ENCODE measurements around the gene IFIT1B. TPM values are rescaled to one million over a fixed set of nuclear protein-coding genes. Genes with fewer than 3 reads are reported as not detected.
"Not testable (repeated sequence)": the region's sequence is repeated elsewhere in the genome, so short reads cannot be mapped to it uniquely, and the experiment has no call there.

The IFIT1B gene
- total RNA-seq, 1 donor from 2014 or later: not detected

DNA sequence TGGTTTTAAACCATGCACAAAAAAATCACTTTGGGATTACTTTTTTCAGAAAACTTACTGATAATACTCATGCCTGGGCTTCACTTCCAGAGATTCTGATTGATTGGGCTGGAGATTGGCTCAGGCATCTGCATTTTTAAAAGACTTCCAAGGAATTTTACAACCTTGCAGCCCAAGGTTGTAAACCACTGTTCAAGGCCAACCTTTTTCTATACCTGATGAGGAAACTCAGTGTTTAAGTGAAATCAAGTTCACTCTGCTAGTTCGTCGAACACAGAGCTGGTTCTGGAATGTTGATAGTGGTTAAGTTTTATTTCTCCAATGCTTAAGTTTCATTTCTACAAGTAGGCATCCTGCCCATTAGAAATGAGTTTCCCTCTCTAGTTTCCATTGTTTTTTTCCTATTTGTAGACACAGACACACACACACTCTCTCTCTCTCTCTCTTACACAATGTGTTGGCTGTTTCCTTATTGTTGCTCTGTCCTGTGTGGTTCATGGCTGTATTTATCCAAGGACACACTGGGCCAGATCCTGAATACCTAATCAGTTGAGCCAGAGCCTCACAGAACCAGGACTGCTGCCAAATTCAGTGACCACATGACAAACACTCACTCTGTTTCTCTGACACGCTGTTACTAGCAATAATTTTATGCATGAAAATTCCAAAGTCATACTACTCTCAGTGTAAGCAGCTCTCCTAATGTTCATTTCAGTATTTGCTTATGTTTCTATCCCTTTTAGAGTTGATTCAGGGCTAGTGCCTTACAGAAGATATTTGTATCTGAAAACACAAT, 3.7 kb upstream of the IFIT1B start:
- no peaks in the 10 kb centered on the region for H3K9me3 Mint-ChIP-seq
- H3K4me1 Mint-ChIP-seq (ENCODE audit: low read depth): no peaks in the 10 kb centered on the region
- H3K27ac Mint-ChIP-seq: no peak overlapping the region
- no peak overlapping the region for H3K4me3 Mint-ChIP-seq
- peaks cover 40% of the 10 kb centered on the region for H3K27me3 Mint-ChIP-seq (ENCODE audit: insufficient read depth)
- intact Hi-C loops (cut with micrococcal nuclease): no loop called here
- no peak for DNase-seq (ENCODE audit: low spot score)
- H3K36me3 Mint-ChIP-seq (ENCODE audit: low read depth): no peaks in the 10 kb centered on the region

DNA sequence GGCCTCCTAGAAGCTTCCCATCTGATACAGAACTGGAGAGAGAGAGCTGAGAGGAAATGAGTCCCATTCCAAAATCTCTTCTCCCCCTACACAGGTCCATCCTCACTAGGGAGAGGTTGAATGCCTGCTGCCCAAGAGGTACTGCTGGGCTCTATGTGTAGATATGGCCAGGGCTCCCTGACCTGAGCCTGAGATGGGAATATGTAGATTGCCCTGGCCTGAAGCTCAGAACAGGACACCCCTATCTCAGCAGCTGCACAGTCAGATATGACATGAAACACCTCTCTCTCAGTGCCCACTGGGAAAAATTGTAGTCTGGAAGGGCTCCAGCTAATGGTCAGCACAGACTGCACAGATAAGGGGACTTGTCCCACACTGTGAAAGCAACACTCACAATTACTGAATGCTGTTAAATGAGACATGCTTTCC, 3.1 kb upstream of the IFIT1B start:
- H3K27ac Mint-ChIP-seq: no peak overlapping the region
- no peak for DNase-seq (ENCODE audit: low spot score)
- no peaks in the 10 kb centered on the region for H3K9me3 Mint-ChIP-seq
- H3K36me3 Mint-ChIP-seq (ENCODE audit: low read depth): no peaks in the 10 kb centered on the region
- no peaks in the 10 kb centered on the region for H3K4me1 Mint-ChIP-seq (ENCODE audit: low read depth)
- intact Hi-C loops (cut with micrococcal nuclease): no loop called here
- H3K4me3 Mint-ChIP-seq: no peak overlapping the region
- H3K27me3 Mint-ChIP-seq (ENCODE audit: insufficient read depth): peaks cover 38% of the 10 kb centered on the region

DNA sequence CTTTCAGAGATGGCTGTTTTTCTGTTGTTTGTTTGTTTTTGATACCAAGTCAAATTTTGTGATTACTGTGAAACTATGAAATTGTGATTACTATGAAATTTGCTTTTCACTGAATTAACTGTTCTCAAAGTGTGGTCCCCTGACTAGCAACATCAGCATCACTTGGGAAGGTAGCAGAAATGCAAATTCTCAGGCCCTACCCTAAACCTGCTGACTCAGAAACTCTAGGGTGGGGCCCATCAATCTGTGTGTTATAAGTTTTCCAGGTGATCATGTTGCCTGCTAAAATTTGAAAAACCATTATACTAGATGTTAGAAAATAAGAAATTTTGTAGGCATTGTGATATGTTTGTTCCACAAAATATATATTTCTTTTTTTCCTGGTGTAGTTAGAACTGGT, 1.2 kb downstream of the IFIT1B start:
- no peak overlapping the region for H3K4me3 Mint-ChIP-seq
- intact Hi-C loops (cut with micrococcal nuclease): no loop called here
- no peaks in the 10 kb centered on the region for H3K36me3 Mint-ChIP-seq (ENCODE audit: low read depth)
- H3K4me1 Mint-ChIP-seq (ENCODE audit: low read depth): no peaks in the 10 kb centered on the region
- no peak for DNase-seq (ENCODE audit: low spot score)
- H3K9me3 Mint-ChIP-seq: no peaks in the 10 kb centered on the region
- H3K27ac Mint-ChIP-seq: no peak overlapping the region
- peaks cover 23% of the 10 kb centered on the region for H3K27me3 Mint-ChIP-seq (ENCODE audit: insufficient read depth)

DNA sequence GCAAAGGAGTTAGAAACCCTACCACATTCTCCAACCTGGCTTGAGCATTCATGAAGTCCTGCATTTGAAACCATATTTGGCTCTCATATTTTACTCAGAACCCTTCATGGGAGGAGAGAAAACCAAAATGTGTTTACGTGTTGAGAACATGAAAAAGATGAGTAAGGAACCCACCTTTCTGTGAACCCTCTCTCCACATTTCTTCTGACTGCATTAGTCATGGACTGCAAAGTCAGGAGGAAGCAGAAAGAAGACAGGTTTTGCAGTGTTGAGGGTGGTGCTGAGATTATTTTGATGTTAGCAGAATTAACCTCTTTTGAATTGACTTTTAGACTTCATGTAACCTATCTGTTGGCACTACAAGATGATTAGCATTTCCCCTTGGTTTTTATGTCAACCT, 4.9 kb downstream of the IFIT1B start:
- Mint-ChIP-seq H3K4me1 (ENCODE audit: low read depth) (no peaks in the 10 kb centered on the region), H3K9me3 (no peaks in the 10 kb centered on the region), H3K27ac (no peak overlapping the region), H3K4me3 (no peak overlapping the region), H3K27me3 (ENCODE audit: insufficient read depth) (peaks cover 24% of the 10 kb centered on the region), H3K36me3 (ENCODE audit: low read depth) (no peaks in the 10 kb centered on the region)
- DNase-seq (ENCODE audit: low spot score): no peak
- intact Hi-C loops (cut with micrococcal nuclease): no loop called here

DNA sequence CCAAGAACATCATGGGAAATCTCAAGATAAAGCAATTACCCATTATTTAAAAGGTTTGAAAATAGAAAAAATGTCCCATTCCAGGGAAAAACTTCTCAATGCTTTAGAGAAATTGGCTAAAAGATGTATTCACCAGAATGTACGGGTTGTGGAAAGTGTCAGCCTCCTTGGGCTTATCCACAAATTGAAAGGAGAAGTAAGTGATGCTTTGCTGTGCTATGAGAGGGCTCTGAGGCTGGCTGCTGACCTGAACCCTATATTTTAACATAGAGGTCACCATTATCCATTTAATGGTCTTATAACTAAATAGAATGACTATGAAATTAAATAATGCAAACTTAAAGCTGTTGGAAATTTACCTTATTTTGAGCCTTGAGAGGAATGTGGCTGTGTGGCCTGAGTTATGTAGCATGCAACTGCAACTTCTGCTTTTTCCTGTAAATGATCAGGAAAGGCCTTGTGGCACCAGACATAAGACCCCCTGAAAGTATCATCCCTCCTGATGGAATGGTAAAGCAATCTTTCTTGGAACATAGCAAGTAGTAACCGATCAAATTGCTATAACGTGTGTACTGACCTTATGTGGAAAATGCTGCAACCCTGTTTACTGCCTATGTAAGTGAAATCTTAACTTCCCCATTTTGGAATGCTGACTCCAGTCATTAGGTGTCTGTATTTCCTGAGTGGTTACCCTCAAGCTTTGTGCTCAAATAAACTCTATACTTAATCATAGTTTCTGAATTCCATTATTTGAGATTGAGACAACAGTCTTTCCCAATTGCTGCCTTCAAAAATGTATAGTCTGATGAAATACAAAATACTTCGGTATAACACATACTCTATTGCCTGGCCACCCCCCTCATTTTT, 6.9 kb downstream of the IFIT1B start:
- H3K27ac Mint-ChIP-seq: no peak overlapping the region
- no peaks in the 10 kb centered on the region for H3K4me1 Mint-ChIP-seq (ENCODE audit: low read depth)
- peaks cover 22% of the 10 kb centered on the region for H3K27me3 Mint-ChIP-seq (ENCODE audit: insufficient read depth)
- intact Hi-C loops (cut with micrococcal nuclease): no loop called here
- no peaks in the 10 kb centered on the region for H3K36me3 Mint-ChIP-seq (ENCODE audit: low read depth)
- no peak overlapping the region for H3K4me3 Mint-ChIP-seq
- DNase-seq (ENCODE audit: low spot score): no peak
- H3K9me3 Mint-ChIP-seq: no peaks in the 10 kb centered on the region

DNA sequence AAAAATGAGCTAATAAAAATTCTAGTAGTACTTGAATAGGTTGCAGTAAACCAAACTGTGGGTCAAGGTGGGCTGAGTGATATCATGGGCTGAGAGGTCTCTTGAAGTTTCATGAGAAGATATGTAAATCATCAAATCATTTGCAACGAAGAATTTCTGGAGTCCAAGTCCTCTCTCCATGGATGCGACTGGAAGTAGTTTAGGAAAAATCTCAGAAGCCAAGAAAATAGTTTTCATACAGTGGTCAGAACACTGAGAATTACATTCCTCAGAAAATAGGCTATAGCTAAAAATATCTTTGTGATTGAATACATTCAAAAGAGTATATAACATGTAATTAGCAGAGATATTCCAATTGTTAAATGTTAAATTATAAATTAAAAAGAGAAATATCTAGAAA, 10.9 kb downstream of the IFIT1B start:
- intact Hi-C loops (cut with micrococcal nuclease): no loop called here
- Mint-ChIP-seq H3K27ac (no peak overlapping the region), H3K36me3 (ENCODE audit: low read depth) (no peaks in the 10 kb centered on the region), H3K4me3 (no peak overlapping the region), H3K9me3 (no peaks in the 10 kb centered on the region), H3K27me3 (ENCODE audit: insufficient read depth) (peaks cover 20% of the 10 kb centered on the region), H3K4me1 (ENCODE audit: low read depth) (peaks cover 19% of the 10 kb centered on the region)
- DNase-seq (ENCODE audit: low spot score): no peak

DNA sequence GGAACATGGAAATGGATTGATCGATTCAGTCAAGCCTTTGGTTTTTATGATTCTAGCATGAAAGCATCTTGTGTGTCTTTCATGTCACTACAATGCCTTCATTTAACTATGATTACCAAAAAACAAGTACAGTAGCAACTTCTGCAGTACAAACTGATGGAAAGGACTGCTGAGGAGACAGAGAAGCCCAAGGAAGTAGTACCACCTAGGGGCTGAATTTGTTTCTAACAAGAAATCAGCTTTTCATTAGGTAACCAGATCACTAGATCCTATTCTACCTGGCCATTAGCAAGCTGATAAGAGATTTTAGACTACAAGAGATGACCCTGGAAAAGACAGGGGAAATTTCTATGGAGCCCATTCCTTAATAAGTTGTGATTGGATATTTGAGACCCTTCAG, 11.4 kb downstream of the IFIT1B start:
- intact Hi-C loops (cut with micrococcal nuclease): no loop called here
- Mint-ChIP-seq H3K27me3 (ENCODE audit: insufficient read depth) (peaks cover 17% of the 10 kb centered on the region), H3K4me3 (no peak overlapping the region), H3K27ac (no peak overlapping the region), H3K4me1 (ENCODE audit: low read depth) (peaks cover 23% of the 10 kb centered on the region), H3K36me3 (ENCODE audit: low read depth) (no peaks in the 10 kb centered on the region), H3K9me3 (no peaks in the 10 kb centered on the region)
- no peak for DNase-seq (ENCODE audit: low spot score)

DNA sequence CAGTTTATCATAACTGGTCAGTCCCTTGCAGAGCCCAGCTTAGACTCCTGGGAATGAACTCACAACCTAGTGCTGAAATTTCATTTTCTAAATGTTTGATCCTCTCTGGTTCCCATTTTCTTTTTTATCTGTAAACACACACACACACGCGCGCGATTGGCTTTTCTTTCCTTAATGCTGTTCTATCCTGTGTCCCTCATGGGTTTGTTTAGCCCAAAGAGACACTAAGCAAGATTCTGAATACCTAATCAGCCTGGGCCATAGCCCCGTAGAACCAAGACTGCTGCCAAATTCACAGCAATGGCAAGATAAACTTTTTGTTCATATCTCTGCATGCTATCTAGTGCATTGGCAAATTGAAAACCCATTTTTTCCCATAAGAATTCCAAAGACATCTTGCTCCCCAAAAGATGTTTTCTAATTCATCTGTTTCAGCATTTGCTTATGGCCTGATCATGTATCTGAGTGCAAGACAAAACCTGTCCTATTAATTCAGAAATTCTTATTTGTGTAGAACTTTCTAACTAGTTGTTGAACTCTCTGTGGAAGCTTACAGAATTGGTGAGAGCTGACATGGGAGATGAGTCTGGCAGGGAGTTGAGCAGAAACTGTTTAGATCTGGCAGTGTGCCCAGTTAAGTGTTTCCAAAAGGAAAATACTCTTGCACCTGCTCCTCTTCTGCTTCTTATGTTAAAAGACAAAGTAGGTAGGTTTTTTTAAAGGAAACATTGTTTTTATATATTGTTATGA, 12.8 kb downstream of the IFIT1B start:
- H3K4me1 Mint-ChIP-seq (ENCODE audit: low read depth): peaks cover 32% of the 10 kb centered on the region
- peaks cover 5% of the 10 kb centered on the region for H3K36me3 Mint-ChIP-seq (ENCODE audit: low read depth)
- no peak for DNase-seq (ENCODE audit: low spot score)
- no peaks in the 10 kb centered on the region for H3K9me3 Mint-ChIP-seq
- no peak overlapping the region for H3K27ac Mint-ChIP-seq
- intact Hi-C loops (cut with micrococcal nuclease): loop anchor here (5.0 kb wide), 1 partner anchor 388 kb away; no protein-coding TSS in a partner anchor
- H3K4me3 Mint-ChIP-seq: no peak overlapping the region
- H3K27me3 Mint-ChIP-seq (ENCODE audit: insufficient read depth): peaks cover 9% of the 10 kb centered on the region

DNA sequence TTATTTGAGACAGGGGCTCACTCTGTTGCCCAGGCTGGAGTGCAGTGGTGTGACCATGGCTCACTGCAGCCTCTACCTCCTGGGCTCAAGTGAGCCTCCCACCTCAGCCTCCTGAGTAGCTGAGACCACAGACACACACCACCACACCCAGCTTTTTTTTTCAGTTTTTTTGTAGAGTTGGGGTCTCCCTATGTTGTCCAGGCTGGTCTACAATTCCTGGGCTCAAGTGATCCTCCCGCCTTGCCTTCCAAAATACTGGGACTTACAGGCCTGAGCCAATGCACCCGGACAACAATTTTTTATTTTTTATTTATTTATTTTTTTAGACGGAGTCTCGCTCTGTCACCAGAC, 13.3 kb downstream of the IFIT1B start:
- peaks cover 35% of the 10 kb centered on the region for H3K4me1 Mint-ChIP-seq (ENCODE audit: low read depth)
- not testable (repeated sequence) for H3K4me3 Mint-ChIP-seq, H3K27ac Mint-ChIP-seq

DNA sequence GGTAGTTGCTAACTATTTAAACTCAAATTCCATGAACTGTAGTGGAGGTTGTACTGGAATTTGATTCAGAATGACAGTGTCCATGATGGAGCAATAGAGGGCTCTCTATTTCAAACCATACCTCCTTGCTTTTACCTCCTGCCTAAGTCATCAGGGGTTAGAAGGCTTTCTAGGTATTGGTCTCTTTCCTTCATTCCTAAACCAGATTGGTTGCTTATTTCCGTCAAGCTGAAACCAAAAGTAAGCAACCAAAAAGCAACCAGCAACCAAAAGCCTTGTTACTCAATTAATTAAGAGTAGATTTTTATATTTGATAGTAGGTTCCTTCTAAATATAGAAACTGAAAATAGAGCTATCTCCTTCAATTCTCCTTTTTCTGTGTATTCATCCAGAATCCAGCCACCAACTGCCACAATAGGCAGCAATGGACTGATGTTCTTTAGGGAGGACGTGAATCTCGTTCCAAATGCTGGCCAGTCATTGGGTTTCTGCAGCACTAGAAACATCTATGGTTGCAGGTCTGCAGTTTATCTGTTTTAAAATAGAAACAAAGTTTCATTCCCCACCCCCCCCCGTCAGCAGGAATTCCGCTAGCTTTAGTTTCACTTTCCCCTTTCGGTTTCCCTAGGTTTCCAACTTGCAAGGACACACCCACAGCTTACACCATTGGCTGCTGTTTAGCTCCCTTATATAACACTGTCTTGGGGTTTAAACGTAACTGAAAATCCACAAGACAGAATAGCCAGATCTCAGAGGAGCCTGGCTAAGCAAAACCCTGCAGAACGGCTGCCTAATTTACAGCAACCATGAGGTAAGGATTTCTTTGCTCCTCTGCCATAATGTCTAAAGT, 14.3 kb downstream of the IFIT1B start, which contains the start of gene IFIT1:
Gene IFIT1, plus strand, starts transcription at position 717 of the 850 bp plus-strand sequence. Its CDS starts 90 bp downstream, at position 807.
- H3K27me3 Mint-ChIP-seq (ENCODE audit: insufficient read depth): peaks cover 4% of the 10 kb centered on the region
- H3K36me3 Mint-ChIP-seq (ENCODE audit: low read depth): peaks cover 11% of the 10 kb centered on the region
- peaks cover 5% of the 10 kb centered on the region for H3K9me3 Mint-ChIP-seq
- H3K27ac Mint-ChIP-seq: peak within 1 kb of the TSS; percentile 78
- intact Hi-C loops (cut with micrococcal nuclease): loop anchor here (1.0 to 5.0 kb wide), 4 partner anchors 22 to 390 kb away; partner anchors contain the start of genes IFIT5 and KIF20B
- H3K4me1 Mint-ChIP-seq (ENCODE audit: low read depth): peaks cover 44% of the 10 kb centered on the region
- peak; percentile 42 for DNase-seq (ENCODE audit: low spot score)
- peak within 1 kb of the TSS; percentile 86 for H3K4me3 Mint-ChIP-seq

More for the DNA sequence above, 13.3 kb downstream of the IFIT1B start:
- DNase-seq (ENCODE audit: low spot score); H3K27me3 Mint-ChIP-seq (ENCODE audit: insufficient read depth); H3K9me3 Mint-ChIP-seq; H3K36me3 Mint-ChIP-seq (ENCODE audit: low read depth): not testable (repeated sequence)
- intact Hi-C loops (cut with micrococcal nuclease): loop anchor here (5.0 kb wide), 1 partner anchor 389 kb away; no protein-coding TSS in a partner anchor

DNA sequence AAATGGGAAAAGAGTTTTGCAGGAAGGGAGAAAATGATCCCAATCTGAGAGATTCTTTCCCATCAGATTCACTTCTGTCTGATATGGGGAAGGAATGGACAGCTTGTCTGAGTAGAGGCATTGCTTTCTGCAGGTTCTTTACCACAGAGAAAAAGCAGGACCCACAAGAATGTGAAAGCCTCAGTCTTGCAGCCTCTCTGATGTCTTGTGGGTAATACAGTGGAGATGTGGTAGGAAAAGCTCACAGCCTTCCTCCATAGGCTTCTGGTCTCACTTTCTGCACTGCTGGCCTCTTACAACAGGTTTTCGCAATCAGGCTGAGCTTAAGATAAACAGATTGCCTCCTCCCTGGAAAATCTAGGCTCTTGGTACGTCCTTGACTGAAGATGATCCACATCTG, 15.1 kb downstream of the IFIT1B start:
- H3K27me3 Mint-ChIP-seq (ENCODE audit: insufficient read depth): no peaks in the 10 kb centered on the region

DNA sequence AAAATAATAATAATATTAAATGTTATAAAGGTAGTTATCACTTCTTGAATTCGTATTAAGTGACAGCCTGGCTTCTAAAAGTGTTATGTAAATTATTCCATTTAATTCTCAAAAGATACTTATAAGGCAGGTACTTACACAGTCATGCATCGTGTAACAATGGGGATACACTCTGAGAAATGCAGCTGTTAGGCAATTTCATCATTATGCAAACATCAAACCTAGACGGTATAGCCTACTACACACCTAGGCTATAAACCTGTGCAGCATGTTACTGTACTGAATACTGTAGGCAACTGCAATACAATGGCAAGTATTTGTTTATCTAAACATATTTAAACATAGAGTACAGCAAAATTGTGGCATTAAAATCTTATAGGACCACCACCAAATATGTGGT, 16.0 kb downstream of the IFIT1B start:
- H3K4me3 Mint-ChIP-seq: peak overlapping the region; percentile 86
- no peaks in the 10 kb centered on the region for H3K27me3 Mint-ChIP-seq (ENCODE audit: insufficient read depth)
- peaks cover 11% of the 10 kb centered on the region for H3K36me3 Mint-ChIP-seq (ENCODE audit: low read depth)
- DNase-seq (ENCODE audit: low spot score): no peak
- intact Hi-C loops (cut with micrococcal nuclease): loop anchor here (5.0 kb wide), 1 partner anchor 392 kb away; no protein-coding TSS in a partner anchor
- peaks cover 5% of the 10 kb centered on the region for H3K9me3 Mint-ChIP-seq
- no peak overlapping the region for H3K27ac Mint-ChIP-seq
- peaks cover 56% of the 10 kb centered on the region for H3K4me1 Mint-ChIP-seq (ENCODE audit: low read depth)

More for the DNA sequence above, 15.1 kb downstream of the IFIT1B start:
- intact Hi-C loops (cut with micrococcal nuclease): loop anchor here (1.0 to 5.0 kb wide), 4 partner anchors 21 to 391 kb away; partner anchors contain the start of genes IFIT5 and KIF20B
- Mint-ChIP-seq H3K9me3 (peaks cover 5% of the 10 kb centered on the region), H3K36me3 (ENCODE audit: low read depth) (peaks cover 11% of the 10 kb centered on the region), H3K4me1 (ENCODE audit: low read depth) (peaks cover 46% of the 10 kb centered on the region), H3K4me3 (peak overlapping the region; percentile 86), H3K27ac (no peak overlapping the region)
- DNase-seq (ENCODE audit: low spot score): no peak
